HG03045 (cell line): ENCODE data around the gene PRPF4.

Experiments
- ATAC-seq: cut with Tn5 transposase; IDR thresholded peaks from one replicate; pipeline ENCODE4 v1.9.1; 2021; ENCODE audit warnings: mild to moderate bottlenecking, moderate library complexity; ENCODE audit not compliant: unreplicated experiment

PRPF4 gene

DNA sequence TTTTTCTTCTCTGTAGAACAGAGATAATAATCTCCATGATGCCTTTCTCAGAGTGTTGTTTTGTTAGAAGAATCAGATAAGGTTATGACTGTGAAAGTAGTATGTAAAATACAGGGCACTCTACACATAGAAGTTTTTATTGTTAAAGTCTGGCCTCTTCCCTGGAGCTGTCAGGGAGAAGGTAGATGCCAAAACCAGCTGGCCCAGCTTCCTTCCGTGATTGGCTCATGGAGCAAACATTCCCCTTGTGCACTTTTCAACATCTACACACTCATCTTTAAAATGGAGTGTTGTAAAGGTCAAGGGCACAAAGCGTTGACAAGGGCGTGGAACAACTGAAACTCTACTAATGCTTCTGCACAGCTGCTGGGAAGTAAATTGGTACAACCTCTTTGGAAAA is 35.1 kb downstream of the PRPF4 start:
- ATAC-seq: no peak

DNA sequence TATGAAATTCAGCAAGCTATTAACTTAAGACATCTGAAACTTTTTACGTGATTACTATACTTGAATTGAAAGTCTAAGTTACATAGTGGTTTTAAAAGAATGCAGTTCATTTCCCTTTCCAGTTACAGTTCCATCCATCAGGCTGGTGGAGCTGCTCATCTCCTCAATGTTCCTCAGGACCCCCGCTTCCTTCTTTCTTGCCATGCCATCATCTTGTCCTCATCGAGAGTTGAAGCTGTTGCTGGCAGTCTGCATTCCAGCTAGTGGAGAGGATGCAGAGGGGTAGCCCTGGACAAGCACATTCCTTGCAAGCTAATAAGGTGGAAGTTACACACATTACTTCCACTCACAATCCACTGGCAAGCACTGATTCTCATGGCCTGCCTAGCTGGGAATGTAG is 36.5 kb downstream of the PRPF4 start:
- ATAC-seq: no peak

GRCh38 chr9:113313261-113313660 is 37.8 kb downstream of the PRPF4 start:
- ATAC-seq: no peak

DNA sequence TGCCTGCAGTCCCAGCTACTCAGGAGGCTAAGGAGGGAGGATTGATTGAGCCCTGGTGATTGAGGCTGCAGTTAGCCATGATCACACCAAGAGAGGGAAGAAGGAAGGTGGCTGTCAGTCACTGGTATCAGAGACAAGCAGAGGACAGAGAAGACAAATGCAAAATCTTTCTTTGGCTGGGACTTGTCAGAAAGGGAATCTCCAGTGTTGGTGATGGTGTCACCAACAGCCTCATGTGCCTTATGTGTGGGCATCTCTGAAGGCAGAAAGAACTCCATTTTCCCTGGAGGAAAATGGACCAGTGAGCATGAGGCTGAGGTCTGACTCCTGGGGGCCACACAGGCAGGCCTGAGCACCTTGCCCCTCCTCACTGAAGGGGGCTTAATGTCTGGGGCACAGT is 39.8 kb downstream of the PRPF4 start:
- ATAC-seq: no peak

DNA sequence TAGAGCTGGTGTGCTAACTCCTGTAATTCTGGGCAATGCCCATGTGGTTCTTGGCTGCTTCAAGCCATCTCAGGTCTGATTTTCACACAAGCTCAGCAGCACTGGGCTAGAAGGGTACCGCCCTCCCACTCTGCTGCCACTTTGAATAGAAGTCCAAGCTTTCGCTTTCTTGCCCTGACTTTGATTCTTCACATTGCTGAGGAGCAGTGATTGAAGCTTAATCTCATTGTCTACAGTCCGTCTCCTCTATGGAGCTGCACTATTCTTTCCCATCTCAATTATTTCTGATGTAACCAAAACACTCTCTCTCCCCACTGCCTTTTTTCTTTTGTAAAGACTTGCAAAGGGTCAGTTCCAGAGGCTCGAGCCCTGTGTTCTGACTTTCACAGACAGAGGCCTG is 40.6 kb downstream of the PRPF4 start:
- ATAC-seq: no peak

- no peak for ATAC-seq
Observed at GRCh38 chr9:113317777-113318176, 42.3 kb downstream of the PRPF4 start.

DNA sequence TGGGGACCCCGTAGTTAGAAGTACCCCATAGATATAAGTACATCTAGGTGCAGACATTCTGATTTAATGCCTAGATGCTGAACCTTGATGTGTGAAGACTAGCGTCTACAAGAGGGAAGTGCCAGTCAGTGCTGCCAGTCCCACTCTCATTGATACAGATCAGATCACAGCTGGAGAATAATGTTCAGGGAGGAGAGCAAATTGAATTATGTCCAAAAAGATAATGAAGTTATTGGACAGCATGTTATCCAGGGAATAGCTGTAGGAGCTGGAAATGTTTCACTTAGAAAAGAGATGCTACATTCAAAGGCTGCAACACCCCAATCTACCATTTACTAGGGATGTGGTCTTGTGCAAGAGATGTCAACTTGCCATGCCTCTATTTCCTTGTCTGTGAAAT is 43.6 kb downstream of the PRPF4 start:
- no peak for ATAC-seq

DNA sequence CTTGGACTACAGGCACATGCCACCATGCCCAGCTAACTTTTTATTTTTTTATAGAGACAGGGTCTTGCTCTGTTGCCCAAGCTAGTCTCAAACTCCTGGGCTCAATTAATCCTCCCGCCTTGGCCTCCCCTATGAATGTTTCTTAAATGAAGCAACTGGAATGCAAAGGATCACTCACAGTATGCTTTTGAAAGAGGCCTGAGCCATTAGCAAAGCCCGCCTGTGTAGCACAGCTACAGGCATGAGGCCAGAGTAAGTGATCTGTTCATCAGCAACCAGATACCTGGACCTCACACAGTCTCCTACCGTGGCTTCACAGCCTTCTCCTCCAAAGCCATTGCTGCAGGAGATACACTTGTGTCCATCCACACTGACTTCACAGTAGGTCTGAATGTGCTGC is 44.6 kb downstream of the PRPF4 start:
- ATAC-seq: no peak

- no peak for ATAC-seq
Observed at GRCh38 chr9:113322671-113323070, 47.2 kb downstream of the PRPF4 start.

DNA sequence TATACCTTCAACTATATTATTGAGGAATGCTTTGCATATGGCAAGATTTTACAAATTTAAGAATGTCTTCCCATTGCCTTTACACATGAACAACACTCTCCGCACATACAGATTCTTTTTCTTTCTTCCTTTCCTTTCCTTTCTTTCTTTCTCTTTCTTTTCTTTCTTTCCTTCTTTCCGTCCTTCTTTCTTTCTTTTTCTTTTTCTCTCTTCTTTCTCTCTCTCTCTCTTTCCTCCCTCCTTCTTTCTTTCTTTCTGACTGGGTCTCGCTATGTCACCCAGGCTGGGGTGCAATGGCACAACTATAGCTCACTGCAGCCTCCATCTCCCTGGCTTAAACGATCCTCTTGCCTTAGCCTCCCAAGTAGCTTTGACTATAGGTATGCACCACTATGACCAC is 50.8 kb downstream of the PRPF4 start:
- ATAC-seq: no peak

DNA sequence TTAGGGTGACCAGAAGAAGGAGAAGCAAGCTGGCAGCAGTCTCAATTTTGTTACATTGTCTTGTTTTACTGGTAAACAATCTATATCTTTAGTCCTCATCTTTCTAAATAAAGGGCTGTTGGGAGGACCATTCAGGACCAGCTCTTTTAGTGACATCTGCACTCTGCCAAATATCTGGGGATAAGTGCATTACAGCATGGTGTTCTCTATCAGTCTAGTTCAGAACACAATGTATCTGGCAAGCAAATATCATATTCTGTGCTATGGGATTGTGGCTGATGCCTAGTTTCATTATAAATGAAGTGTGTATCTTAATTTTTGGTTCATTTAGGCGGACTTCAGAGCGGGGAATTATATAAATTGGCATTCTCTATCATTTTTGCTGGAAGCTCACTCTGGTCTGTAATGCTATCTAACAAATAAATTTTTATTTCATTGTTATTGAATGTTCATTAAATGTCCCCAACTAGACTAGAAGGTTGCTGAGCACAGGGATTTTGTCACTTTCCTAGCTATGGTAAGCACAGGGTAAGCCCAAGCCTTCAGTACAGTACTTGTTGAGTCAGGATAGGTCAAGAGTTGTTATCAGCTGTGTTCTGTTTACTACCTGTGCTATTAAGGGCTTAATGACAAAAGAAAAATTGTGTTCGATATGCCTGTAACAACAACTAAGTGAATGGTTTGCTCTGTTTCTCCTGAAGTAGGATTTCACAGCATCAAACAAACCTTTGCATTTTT is 52.8 kb downstream of the PRPF4 start:
- no peak for ATAC-seq

GRCh38 chr9:113331780-113332179 is 56.3 kb downstream of the PRPF4 start:
- ATAC-seq: no peak

DNA sequence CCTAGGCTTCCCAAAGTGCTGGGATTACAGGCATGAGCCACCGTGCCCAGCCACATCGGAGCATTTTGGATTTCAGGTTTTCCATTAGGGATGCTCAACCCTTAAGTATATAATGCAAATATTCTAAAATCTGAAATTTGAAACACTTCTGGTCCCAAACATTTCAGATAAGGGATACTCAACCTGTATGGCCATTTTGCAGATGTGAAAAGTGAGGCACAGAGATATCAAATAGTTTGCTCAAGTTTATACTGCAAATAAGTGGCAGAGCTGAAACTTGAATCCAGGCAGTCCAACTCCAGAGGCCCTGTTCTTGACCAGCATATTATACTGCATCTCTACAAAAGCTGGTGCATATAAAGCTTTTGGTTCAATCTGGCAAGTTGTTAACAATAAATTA is 62.3 kb downstream of the PRPF4 start:
- ATAC-seq: no peak

GRCh38 chr9:113340011-113340699 is 64.7 kb downstream of the PRPF4 start, which contains the start of gene WDR31:
TSS of gene WDR31 (minus strand) at chr9:113340275. CDS start at chr9:113332022, 8,253 bp downstream.
- ATAC-seq: peak; percentile 98

DNA sequence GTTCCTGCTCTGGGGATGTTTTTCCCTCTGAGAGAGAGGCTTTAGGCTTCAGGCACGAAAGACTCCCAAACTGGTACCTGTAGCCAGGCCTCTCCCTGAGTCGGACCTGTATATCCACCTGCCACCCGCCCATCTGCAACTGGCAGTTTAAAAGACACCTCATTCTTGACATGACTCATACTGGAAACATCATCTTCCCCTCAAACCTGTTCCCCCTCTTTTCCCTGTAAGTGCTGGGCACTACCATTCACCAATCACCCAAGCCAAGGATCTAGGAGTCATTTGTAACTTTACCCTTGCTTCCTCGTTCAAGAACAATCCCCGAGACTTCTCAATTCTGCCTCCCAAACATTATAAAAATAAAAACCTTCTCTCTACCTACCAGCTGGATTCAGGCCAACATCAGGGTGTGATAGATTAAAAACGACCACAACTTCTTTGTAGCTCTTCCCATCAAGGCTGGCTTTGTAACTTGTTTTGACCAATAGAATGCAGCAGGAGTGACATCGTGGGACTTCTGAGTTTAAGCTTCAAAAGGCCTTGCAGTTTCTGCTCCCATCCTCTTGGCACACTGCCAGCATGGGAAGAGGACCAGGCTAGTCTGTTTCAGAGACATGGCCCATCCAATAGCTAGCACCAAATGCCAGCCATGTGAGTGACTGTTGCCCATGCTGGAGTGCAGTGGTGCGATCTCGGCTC is 66.4 kb downstream of the PRPF4 start:
- no peak for ATAC-seq
